DOHH2 (cell line): ENCODE data around the gene ZNF69.
"Not testable (repeated sequence)": the region's sequence is repeated elsewhere in the genome, so short reads cannot be mapped to it uniquely, and the experiment has no call there.

Experiments
- H3F3A ChIP-seq: fragments of 200-600 bp; sonication (generic), shearing (Covaris generic); 2 replicates; pipeline ENCODE4 v1.6.0; 2016; ENCODE audit warnings: antibody characterized with exemption, mild to moderate bottlenecking; ENCODE audit not compliant: control insufficient read depth, insufficient read depth
- H3K27ac ChIP-seq: fragments of 200-600 bp; sonication (generic); 2 replicates; pipeline ENCODE4 v1.5.1; 2014; ENCODE audit warnings: low read depth, mild to moderate bottlenecking, low read length, moderate library complexity
- H3K27me3 ChIP-seq: fragments of 200-600 bp; sonication (generic); 2 replicates; pipeline ENCODE4 v1.6.1; 2014; ENCODE audit warnings: mild to moderate bottlenecking, low read length, mixed read lengths; ENCODE audit not compliant: control insufficient read depth
- H3K36me3 ChIP-seq: fragments of 200-600 bp; sonication (generic); 2 replicates; pipeline ENCODE4 v1.6.1; 2014; ENCODE audit warnings: mild to moderate bottlenecking, low read length, moderate library complexity, mixed read lengths; ENCODE audit not compliant: control insufficient read depth
- H3K4me1 ChIP-seq: fragments of 200-600 bp; sonication (generic); 2 replicates; pipeline ENCODE4 v1.6.1; 2014; ENCODE audit warnings: mild to moderate bottlenecking, low read length, mixed read lengths; ENCODE audit not compliant: control insufficient read depth
- H3K4me2 ChIP-seq: fragments of 200-600 bp; sonication (generic); 2 replicates; pipeline ENCODE4 v1.6.0; 2014; ENCODE audit warnings: mild to moderate bottlenecking, low read length, moderate library complexity
- H3K4me3 ChIP-seq: fragments of 200-600 bp; sonication (generic); 2 replicates; pipeline ENCODE4 v1.5.1; 2014; ENCODE audit warnings: mild to moderate bottlenecking, low read length, mixed read lengths
- H3K79me2 ChIP-seq: fragments of 200-600 bp; sonication (generic); 2 replicates; pipeline ENCODE4 v1.6.1; 2014; ENCODE audit warnings: mild to moderate bottlenecking, low read length, mixed read lengths; ENCODE audit not compliant: control insufficient read depth
- H3K9me2 ChIP-seq: fragments of 200-600 bp; sonication (generic); replicated peaks from 2 replicates; pipeline ENCODE4 v1.6.1; 2014; ENCODE audit warnings: mild to moderate bottlenecking, low read length, mixed read lengths; ENCODE audit not compliant: control insufficient read depth
- H3K9me3 ChIP-seq: fragments of 200-600 bp; sonication (generic); 2 replicates; pipeline ENCODE4 v1.6.1; 2014; ENCODE audit warnings: antibody characterized with exemption, low read length, mixed read lengths; ENCODE audit not compliant: control insufficient read depth, insufficient read depth
- H4K20me1 ChIP-seq: fragments of 200-600 bp; sonication (generic); 2 replicates; pipeline ENCODE4 v1.6.0; 2014; ENCODE audit warnings: low read depth, mild to moderate bottlenecking, antibody characterized with exemption, low read length, moderate library complexity; ENCODE audit not compliant: control insufficient read depth, insufficient read depth
- EZH2phosphoT487 ChIP-seq: fragments of 200-600 bp; sonication (generic); IDR thresholded peaks from 2 replicates; pipeline ENCODE4 v1.6.1; 2017; ENCODE audit warnings: borderline replicate concordance, mild to moderate bottlenecking, antibody characterized with exemption, low read length, moderate library complexity, mixed read lengths
- TF ChIP-seq, protein P1 (sequence below): fragments of 200-600 bp; sonication (generic); IDR thresholded peaks from one replicate; pipeline ENCODE4 v1.5.1; 2014; ENCODE audit warnings: antibody characterized with exemption, mild to moderate bottlenecking, low read depth, low read length; ENCODE audit not compliant: poor library complexity, severe bottlenecking

ZNF69 gene

DNA sequence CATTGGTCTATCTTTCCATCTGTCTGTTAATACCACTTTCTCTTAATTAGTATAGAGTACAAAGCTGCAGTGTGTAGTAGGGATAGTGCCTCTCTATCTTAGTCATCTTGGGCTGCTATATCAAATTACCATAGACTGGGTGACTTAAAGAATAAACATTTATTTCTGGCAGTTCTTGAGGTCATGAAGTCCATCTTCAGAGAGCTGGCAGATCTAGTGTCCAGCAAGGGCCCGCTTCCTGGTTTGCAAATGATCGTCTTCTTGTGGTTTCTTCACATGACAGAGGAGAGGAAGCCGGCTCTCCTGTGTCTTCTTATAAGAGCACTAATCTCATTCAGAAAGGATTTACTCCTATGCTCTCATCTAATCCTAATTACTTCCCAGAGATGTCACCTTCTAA, 43.5 kb downstream of the ZNF69 start:
- Histone ChIP-seq H3K9me3 (peaks cover 31% of the 10 kb centered on the region), H3K4me3 (no peak overlapping the region), H3K36me3 (peaks cover 78% of the 10 kb centered on the region), H3K27me3 (no peaks in the 10 kb centered on the region), H3K4me2 (peak overlapping the region; percentile 26), H3F3A (no peaks in the 10 kb centered on the region), H3K79me2 (peaks cover 97% of the 10 kb centered on the region), H3K27ac (no peak overlapping the region), H3K4me1 (peaks cover 26% of the 10 kb centered on the region), H3K9me2 (no peaks in the 10 kb centered on the region), H4K20me1 (no peaks in the 10 kb centered on the region)
- TF ChIP-seq, protein P1, sequence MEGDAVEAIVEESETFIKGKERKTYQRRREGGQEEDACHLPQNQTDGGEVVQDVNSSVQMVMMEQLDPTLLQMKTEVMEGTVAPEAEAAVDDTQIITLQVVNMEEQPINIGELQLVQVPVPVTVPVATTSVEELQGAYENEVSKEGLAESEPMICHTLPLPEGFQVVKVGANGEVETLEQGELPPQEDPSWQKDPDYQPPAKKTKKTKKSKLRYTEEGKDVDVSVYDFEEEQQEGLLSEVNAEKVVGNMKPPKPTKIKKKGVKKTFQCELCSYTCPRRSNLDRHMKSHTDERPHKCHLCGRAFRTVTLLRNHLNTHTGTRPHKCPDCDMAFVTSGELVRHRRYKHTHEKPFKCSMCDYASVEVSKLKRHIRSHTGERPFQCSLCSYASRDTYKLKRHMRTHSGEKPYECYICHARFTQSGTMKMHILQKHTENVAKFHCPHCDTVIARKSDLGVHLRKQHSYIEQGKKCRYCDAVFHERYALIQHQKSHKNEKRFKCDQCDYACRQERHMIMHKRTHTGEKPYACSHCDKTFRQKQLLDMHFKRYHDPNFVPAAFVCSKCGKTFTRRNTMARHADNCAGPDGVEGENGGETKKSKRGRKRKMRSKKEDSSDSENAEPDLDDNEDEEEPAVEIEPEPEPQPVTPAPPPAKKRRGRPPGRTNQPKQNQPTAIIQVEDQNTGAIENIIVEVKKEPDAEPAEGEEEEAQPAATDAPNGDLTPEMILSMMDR = no peak
- no peak for TF ChIP-seq EZH2phosphoT487

DNA sequence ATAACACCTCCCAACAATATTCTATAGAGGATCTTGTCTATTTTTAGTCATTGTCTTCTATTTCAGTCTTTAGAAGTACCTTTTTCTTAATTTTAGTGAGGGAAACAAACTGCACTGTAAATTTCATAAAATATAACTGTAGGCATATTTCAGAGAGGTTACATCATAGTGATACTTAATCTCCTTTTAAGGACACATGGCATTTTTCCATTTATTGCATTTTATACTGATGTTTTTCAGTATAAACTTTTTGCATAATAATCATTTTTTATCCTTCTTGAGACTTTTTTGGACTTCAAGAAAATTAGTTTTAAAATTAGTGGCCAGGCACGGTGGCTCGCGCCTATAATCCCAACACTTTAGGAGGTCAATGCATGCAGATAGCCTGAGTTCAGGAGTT, 43.9 kb downstream of the ZNF69 start:
- Histone ChIP-seq H3K4me2 (no peak overlapping the region; the same call in 1 of the 2 replicates), H3K4me3 (no peak overlapping the region), H3K4me1 (peaks cover 22% of the 10 kb centered on the region), H3K36me3 (peaks cover 73% of the 10 kb centered on the region), H3K27me3 (no peaks in the 10 kb centered on the region), H3K9me3 (peaks cover 31% of the 10 kb centered on the region), H3K27ac (no peak overlapping the region), H3F3A (no peaks in the 10 kb centered on the region), H3K9me2 (no peaks in the 10 kb centered on the region), H3K79me2 (peaks cover 94% of the 10 kb centered on the region), H4K20me1 (no peaks in the 10 kb centered on the region)
- no peak for TF ChIP-seq EZH2phosphoT487
- TF ChIP-seq, protein P1 = no peak

DNA sequence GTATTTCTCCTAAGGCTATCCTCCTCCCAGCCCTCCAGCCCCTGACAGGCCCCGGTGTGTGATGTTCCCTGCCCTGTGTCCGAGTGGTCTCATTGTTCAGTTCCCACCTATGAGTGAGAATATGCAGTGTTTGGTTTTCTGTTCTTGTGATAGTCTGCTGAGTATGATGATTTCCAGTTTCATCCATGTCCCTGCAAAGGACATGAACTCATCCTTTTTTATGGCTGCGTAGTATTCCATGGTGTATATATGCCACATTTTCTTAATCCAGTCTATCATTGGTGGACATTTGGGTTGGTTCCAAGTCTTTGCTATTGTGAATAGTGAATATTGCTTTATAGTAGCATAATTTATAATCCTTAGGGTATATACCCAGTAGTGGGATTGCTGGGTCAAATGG, 48.2 kb downstream of the ZNF69 start:
- not testable (repeated sequence) for H3K4me2 ChIP-seq, H3K4me3 ChIP-seq, H3K9me2 ChIP-seq, H3F3A ChIP-seq, H3K27ac ChIP-seq, H3K4me1 ChIP-seq, H4K20me1 ChIP-seq, H3K27me3 ChIP-seq
- Histone ChIP-seq H3K9me3 (peaks cover 25% of the 10 kb centered on the region; the same call in 1 of the 2 replicates), H3K79me2 (peaks cover 80% of the 10 kb centered on the region), H3K36me3 (peaks cover 49% of the 10 kb centered on the region)

DNA sequence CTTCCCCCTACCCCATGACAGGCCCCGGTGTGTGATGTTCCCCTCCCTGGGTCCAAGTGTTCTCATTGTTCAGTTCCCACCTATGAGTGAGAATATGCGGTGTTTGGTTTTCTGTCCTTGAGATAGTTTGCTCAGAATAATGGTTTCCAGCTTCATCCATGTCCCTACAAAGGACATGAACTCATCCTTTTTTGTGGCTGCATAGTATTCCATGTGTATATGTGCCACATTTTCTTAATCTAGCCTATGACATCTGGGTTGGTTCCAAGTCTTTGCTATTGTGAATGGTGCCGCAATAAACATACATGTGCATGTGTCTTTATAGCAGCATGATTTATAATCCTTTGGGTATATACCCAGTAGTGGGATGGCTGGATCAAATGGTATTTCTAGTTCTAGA, 50.8 kb downstream of the ZNF69 start:
- Histone ChIP-seq H3K36me3 (peaks cover 45% of the 10 kb centered on the region), H3K79me2 (peaks cover 72% of the 10 kb centered on the region), H3K9me3 (peaks cover 38% of the 10 kb centered on the region)
- not testable (repeated sequence) for H3K9me2 ChIP-seq, H3F3A ChIP-seq, H3K4me2 ChIP-seq, H4K20me1 ChIP-seq, H3K4me1 ChIP-seq, H3K27me3 ChIP-seq, H3K4me3 ChIP-seq, H3K27ac ChIP-seq

DNA sequence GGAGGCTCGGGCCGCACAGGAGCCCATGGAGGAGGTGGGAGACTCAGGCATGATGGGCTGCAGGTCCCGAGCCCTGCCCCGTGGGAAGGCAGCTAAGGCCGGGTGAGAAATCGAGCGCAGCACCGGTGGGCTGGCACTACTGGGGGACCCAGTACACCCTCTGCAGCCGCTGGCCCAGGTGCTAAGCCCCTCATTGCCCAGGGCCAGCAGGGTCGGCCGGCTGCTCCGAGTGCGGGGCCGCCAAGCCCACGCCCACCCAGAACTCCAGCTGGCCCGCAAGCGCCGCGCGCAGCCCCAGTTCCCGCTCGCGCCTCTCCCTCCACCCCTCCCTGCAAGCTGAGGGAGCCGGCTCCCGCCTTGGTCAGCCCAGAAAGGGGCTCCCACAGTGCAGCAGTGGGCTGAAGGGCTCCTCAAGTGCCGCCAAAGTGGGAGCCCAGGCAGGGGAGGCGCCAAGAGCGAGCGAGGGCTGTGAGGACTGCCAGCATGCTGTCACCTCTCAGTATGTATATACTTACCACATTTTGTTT, 53.8 kb downstream of the ZNF69 start:
- H3K9me2 ChIP-seq, H3K4me3 ChIP-seq, H3K27ac ChIP-seq, H3K4me2 ChIP-seq, H3K4me1 ChIP-seq, H3F3A ChIP-seq, H4K20me1 ChIP-seq, H3K27me3 ChIP-seq: not testable (repeated sequence)
- Histone ChIP-seq H3K36me3 (peaks cover 60% of the 10 kb centered on the region), H3K9me3 (peaks cover 56% of the 10 kb centered on the region), H3K79me2 (peaks cover 75% of the 10 kb centered on the region)
